ENCODE data around the gene KTI12.
A peak's percentile ranks its signal among the peaks of the same experiment; 100 is the strongest.
"Not testable (repeated sequence)": the region's sequence is repeated elsewhere in the genome, so short reads cannot be mapped to it uniquely, and the experiment has no call there.

The KTI12 gene

GRCh38 chr1:52037909-52038308 lies 4.3 kb upstream of the KTI12 start:
- no peak for DNase-seq (ENCODE audit: low spot score)

DNA sequence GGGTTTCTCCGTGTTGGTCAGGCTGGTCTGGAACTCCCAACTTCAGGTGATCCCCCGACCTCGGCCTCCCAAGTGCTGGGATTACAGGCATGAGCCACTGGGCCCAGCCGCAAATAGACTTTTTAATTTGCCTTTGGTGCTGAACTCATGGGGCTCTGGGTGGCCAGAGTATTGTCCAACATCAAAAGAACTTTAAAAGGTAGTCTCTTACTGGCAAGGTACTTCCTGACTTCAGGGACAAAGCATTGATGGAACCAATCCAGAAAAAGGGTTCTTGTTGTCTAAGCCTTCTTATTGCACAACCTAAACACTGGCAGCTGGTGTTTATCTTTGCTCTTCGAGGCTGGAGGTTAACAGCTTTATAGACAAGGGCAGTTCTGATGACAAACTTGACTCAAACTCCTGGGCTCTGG lies 3.8 kb upstream of the KTI12 start:
- no peak for DNase-seq (ENCODE audit: low spot score)
- Histone ChIP-seq H3K27ac (no peak overlapping the region), H3K4me3 (no peak overlapping the region)
- TF ChIP-seq CTCF (IDR thresholded peaks at IDR 0.05): no peak

More at GRCh38 chr1:52037909-52038308, 4.3 kb upstream of the KTI12 start:
- no peak for TF ChIP-seq CTCF (IDR thresholded peaks at IDR 0.05)
- Histone ChIP-seq H3K4me3 (no peak overlapping the region), H3K27ac (no peak overlapping the region)

DNA sequence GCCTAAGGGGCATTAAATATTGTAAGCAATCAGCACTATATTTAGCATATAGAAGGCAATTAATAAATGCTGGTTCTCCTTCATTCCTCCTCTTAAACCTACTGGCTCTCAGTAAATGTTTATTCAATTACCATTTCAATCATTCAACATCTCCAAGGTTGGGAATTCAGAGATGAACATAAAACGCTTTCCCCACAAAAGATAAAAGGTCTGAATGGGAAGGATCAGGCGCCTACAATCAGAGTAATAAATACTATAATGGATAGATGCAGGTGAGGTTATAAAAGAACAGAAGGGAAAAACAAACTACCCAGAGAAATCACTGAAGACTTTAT lies 407 bp upstream of the KTI12 start:
- Histone ChIP-seq H3K4me3 (peak overlapping the region; percentile 86), H3K27ac (peak overlapping the region; percentile 78 to 91)
- DNase-seq (ENCODE audit: low spot score): no peak
- no peak for TF ChIP-seq CTCF (IDR thresholded peaks at IDR 0.05)

DNA sequence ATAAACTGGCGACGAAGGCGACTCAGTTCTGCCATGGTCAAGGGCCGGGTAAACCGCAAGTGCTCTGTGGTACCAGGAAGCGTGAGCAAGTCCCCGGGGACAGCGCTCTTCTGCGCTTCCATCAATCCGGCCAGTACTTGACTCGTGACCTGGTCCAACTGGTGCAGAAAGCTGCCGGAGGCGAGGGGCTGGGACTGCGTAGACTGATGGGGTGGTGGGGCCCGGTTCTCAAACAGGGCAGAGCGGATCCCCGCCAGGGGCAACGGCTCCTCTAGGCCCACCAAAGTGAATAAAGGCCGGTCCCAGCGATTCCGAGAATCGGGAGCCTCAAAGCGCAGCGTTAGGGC lies 852 bp downstream of the KTI12 start:
- peak overlapping the region; percentile 86 for H3K4me3 ChIP-seq
- peak overlapping the region; percentile 78 to 91 for H3K27ac ChIP-seq
- peak; percentile 76 for DNase-seq (ENCODE audit: low spot score)
- no peak for TF ChIP-seq CTCF (IDR thresholded peaks at IDR 0.05)

GRCh38 chr1:52032124-52032784 lies 1.4 kb downstream of the KTI12 start:
- Histone ChIP-seq H3K4me3 (peak overlapping the region; percentile 86), H3K27ac (peak overlapping the region; percentile 78 to 91)
- DNase-seq (ENCODE audit: low spot score): no peak
- no peak for TF ChIP-seq CTCF (IDR thresholded peaks at IDR 0.05)

GRCh38 chr1:52028839-52029238 lies 4.8 kb downstream of the KTI12 start:
- H3K4me3 ChIP-seq; DNase-seq (ENCODE audit: low spot score); H3K27ac ChIP-seq: not testable (repeated sequence)

DNA sequence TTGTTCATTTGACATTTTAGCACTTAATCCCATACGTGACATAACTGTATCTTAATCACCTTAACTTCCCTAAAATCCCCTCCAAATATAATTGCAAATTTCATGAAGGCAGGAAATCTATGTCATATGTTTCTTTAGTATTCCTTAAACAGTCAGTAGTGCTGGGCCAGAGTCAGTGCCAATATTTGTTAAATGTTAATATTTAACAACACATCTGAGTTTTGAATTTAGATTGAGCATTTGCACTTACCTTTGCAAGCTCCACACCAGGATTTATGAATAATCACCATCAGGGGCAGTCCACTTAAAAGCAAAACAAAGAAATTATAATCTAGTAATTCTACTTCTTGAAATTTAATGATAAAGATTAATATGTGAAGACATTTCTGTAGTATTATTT lies 5.3 kb downstream of the KTI12 start:
- no peak for TF ChIP-seq CTCF (IDR thresholded peaks at IDR 0.05)
- no peak overlapping the region for H3K27ac ChIP-seq
- no peak for DNase-seq (ENCODE audit: low spot score)
- no peak overlapping the region for H3K4me3 ChIP-seq

DNA sequence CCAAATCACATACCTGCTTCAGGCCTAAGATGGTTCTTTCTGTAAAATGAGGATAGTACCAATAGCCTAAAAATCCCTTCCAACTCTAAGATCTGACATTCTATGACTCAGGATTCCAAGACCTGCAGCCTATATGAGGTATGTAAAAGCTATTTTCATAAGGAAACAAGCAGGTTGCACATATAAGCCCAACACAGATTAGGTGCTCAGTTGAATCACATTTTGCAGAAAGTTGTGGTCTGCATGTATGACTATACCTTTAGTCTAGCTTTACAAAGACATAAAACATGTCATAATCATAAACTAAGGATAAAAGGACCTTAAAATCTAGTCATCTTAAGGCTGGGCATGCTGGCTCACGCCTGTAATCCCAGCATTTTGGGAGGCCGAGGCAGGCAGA lies 7.3 kb downstream of the KTI12 start:
- no peak overlapping the region for H3K4me3 ChIP-seq
- no peak for TF ChIP-seq CTCF (IDR thresholded peaks at IDR 0.05)
- DNase-seq (ENCODE audit: low spot score): no peak
- no peak overlapping the region for H3K27ac ChIP-seq

All from coronary artery (tissue), 2 donors.